ENCODE measurements around the gene RHBDD1. TPM values are rescaled to one million over a fixed set of nuclear protein-coding genes. Genes with fewer than 3 reads are reported as not detected.

Gene RHBDD1
- polyA plus RNA-seq, 1 donor = 30.4 TPM

GRCh38 chr2:226913641-226914040, 77.8 kb downstream of the RHBDD1 start:
- no peak for DNase-seq

DNA sequence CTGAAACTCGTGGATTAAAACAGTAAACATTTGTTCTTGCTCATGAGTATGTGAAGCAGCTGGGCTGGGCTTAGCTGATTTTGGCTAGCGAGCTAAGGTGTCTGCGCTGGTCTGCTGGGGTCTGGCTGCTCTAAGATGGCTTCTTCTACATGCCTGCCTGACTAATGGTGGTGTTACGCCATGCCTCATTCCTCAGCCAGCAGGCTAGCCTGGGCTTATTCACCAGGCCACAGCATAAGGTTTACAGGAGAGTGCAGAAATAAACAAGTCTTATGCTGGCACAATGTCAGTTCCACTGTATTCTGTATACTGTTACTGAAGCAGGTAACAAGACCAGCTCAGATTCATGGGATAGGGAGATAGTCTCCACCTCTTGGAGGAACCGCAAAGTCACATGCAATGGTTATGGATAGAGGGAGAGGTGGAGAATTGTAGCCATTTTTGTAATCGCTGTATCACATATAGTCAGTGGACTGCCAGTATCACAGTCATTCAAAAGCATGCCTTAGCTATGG, 80.0 kb downstream of the RHBDD1 start:
- no peak for DNase-seq

GRCh38 chr2:226916669-226917068, 80.8 kb downstream of the RHBDD1 start:
- DNase-seq = no peak

- no peak for DNase-seq
These were observed 96.6 kb downstream of the RHBDD1 start for GRCh38 chr2:226932443-226932842.

DNA sequence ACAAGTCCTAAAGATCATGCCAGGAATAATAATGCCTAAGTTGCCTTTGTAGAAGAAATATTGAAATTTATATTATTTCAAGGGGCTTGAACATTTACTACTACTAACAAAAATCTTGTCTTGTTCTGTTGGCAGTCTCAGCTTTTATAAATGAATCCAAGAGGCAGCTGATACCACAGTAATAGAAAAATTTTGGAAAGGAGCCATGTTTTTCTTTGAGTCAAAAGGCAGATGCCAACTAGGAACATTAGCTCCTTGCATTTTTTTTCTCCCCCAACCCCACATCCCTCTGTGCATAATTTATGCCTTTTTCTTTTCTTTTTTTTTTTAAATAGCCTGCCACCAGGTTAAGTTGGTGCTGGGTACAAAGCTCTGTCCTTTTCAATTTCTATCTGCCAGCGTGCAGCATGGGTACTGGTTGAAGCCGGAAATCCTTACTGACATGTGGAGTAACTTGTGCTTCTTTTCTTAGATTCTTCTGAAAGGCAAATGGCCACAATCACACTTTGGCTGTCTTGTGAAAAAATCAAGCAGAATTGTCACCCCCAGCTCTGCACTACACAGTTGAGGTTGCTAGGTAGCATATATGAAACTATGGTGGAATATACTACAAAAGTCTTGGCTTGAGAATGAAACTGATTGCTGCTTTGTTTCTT, 98.8 kb downstream of the RHBDD1 start:
- no peak for DNase-seq

- no peak for DNase-seq
These were observed 108.2 kb downstream of the RHBDD1 start for GRCh38 chr2:226943862-226944620.

- DNase-seq = no peak
These were observed 117.4 kb downstream of the RHBDD1 start for GRCh38 chr2:226953206-226953605.

GRCh38 chr2:226953826-226954225, 118.0 kb downstream of the RHBDD1 start:
- no peak for DNase-seq

- no peak for DNase-seq
These were observed 120.8 kb downstream of the RHBDD1 start for GRCh38 chr2:226956659-226957058.

DNA sequence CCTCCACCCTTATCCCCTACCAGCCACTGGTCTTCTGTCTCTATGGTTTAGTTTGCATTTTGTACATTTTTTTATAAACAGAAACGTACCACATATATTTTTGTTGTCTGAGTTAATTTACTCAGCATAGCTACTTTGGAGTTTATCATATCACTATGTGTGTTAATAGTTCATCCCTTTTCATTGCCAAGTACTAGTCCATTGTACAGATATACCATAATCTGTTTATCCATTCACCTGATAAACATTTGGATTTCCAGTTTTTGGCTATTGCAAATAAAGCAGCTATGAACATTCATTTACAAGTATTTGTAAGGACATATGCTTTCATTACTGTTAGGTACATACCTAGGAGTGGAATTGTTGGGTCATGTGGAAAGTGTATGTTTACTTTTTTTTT, 123.6 kb downstream of the RHBDD1 start:
- DNase-seq = no peak

- DNase-seq = no peak
These were observed 126.4 kb downstream of the RHBDD1 start for GRCh38 chr2:226962176-226962773.

DNA sequence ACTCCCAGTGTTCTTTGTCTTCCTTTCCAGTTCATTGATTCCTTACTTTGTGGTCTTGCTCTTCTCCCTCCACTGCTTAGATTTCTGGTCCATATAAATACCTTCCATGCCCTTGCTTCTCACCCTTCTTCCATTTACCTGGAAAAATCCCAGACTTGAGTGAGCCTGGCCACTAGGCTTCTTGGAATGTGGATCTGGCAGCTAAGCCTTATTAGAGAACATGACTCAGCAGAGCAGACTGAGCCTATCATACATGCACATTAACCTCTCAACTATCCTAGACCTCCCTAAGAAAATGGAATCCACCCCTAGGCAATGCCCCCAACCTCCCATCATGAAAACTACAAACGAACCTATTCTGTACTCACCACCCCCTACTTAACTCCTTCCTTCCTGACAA, 127.7 kb downstream of the RHBDD1 start:
- DNase-seq = no peak

DNA sequence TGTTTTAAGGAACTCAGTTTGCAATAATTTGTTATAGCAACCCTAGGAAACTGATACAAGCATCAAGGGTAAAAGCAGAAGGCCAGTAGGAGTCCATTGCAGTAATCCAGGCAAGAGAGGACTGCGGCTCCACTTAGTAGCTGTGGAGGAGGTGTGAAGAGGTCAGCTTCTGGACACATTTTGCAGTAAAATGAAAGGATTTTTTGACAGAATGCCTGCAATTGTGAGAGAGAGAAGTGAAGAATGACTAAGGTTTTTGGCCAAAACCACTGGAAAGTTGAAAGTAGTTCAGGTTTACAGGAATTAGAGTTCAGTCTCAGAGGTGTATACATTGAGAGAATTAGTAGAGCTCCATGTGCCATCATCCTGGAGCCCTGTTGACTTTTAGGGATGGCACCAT, 129.5 kb downstream of the RHBDD1 start:
- DNase-seq = no peak

- no peak for DNase-seq
These were observed 133.7 kb downstream of the RHBDD1 start for GRCh38 chr2:226969417-226970080.

DNA sequence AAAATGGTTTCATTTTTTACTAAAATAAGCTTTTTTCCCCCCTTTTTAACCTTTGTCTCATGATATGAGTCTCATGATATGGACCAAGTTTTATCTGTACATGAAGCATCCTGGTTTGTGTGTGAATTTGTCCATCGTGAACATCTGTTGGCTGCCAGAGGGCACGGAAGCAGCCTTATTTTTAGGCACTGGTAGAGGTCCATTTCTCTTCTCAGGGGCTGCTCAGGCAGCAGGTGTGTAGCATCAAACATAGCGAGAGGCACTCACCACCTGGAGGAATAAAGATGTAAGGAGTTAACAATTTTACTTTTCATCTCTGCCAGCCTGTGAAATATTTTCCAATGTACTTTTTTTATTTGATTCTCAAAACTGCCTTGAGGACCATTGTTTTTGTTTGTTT, 134.5 kb downstream of the RHBDD1 start:
- no peak for DNase-seq

DNA sequence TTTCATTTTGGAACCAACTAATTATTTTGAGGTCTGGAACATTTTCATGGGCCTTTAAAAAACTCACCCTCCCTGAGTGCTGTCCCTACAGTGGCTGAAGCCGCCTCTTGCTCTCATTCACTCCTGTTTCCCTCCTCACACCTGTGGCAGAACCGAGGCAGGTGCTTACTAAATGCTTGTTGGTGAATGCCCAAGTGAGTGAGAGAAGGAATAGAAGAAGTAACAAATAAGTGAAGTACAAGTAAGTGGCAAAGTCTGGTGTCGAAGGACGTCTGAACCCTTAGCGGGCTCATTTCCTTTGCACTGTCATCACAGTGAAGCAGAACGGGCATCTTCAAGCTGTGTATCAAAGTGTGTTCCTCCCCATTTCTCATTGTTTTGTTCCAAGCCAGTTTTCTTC, 135.2 kb downstream of the RHBDD1 start:
- DNase-seq = no peak

- no peak for DNase-seq
These were observed 135.9 kb downstream of the RHBDD1 start for GRCh38 chr2:226971770-226972169.

DNA sequence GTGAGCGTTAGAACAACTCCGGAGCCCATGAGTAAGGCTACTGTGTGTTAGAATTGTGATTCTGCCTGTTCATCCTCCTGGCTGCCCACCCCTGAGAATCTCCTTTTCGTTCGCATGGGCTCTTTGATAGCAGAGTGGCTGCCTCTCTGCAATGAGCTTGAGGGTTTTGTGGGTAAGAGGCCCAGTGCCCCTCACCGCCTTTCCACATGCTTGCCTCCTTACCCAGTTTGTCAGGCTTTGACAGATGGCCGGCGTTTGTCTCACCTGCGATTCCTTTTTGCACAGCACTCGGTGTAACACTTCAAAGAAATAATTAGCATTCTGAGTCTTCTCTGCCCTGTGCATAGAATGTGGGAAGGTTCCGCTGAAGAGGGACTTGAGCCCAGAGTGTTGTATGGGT, 138.0 kb downstream of the RHBDD1 start:
- no peak for DNase-seq

DNA sequence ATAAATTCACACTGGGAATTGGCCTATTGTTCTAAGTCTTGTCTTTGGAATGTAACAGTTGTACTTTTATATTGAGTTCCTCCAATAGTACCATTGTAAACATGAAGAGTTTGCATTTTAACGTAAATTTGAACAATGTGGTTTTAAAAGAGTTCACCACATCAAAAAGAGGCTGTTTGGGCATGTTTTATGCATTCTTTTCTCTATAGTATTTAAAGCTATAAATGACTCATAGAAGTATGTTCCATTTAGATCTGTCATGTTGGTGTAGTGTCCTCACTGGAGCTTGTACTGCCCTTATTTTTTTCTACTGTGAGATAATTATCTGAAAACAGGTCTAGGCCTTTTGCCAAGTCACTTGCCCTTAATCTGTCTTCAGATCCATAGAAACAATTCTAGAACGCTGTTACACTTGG, 141.9 kb downstream of the RHBDD1 start:
- no peak for DNase-seq

DNA sequence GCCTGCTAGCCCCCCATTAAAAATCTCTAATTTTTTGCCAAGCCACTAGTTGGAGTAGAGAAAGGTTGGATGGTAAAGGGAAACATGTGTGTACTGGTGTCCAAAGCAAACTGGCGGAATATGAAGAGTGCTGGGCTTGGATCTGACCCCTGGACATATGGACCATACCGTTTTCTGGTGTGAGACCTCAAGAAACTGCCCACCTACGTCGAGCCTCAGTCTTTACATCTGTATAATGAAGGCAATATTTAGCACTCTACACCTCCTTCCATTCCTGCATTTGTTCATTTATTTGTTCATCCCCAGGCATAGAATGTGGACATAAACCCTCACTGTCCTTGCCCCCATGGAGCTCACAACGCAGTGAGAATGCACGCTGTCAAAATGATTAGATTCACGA, 142.4 kb downstream of the RHBDD1 start:
- DNase-seq = no peak

- no peak for DNase-seq
These were observed 143.2 kb downstream of the RHBDD1 start for GRCh38 chr2:226979004-226979403.

DNA sequence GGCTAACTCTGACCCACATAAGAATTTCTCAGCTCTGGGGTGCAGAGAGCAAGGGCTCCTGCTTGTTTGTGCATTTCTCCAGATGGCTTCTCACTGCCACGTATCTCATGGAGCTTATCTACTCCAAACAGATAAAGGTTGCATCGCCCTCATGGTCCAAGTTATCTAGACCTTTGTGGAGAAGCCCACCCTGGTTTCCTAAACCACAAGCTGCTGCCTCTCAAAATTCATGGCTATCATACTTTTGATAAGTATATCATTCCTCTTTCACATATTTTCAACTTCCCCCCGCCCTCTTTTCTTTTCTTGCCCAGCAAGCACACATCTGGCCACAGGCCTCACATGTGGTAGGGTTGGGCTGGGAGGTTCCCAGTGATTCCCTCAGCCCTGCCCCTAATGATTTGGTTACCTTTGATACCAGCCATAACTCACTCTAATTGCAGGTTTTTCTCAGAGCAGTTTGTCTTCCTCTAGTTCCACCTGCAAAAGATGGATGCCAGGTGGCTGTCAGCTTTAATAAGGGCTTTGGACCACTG, 146.0 kb downstream of the RHBDD1 start:
- no peak for DNase-seq

Measured in left kidney (tissue), 2 donors.